ENCODE results near the gene ZNF229.
"Not testable (repeated sequence)": the region's sequence is repeated elsewhere in the genome, so short reads cannot be mapped to it uniquely, and the experiment has no call there.

Gene ZNF229

DNA sequence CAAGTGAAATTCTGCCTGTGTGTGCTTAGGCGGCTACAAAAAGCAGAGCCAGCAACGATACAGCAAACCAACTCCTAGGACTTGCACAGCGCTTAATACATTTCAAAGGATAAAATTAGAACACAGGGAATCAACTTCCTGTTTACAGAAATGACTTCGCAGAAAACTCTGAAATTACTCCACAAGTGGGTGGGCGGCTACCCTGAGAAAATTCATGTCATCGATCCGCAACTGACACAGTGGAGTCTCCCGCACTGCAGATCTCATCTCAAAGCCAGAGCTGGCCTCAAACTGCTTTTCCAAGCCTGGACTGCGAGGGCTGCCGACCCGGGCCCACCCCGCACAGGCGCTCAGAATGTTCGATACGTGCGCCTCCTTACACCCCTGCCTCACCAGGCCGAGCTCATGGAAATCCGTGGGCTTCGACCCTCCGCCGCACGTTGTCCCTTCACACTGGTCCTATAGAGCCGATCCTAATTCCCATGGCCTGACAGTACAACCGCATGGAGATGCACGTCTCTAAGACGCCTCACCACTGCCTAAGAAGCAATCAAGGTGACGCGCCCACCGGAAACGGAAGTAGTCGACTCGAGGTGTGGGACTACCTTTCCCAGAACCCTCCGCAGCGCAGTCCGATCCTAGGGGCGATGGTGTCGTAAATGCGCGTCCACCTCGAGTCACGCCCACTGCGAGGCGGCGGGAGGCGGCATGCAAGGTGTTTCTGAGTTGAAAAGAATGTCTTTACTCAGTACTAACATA is at the start of gene ZNF229:
TSS of gene ZNF229 (minus strand) at position 557 of the 759 bp plus-strand sequence. CDS start 5,625 bp downstream, outside the sequence.
- H3K36me3 ChIP-seq (ENCODE audit: insufficient read depth, insufficient read length, low read length): peaks cover 28% of the 10 kb centered on the region
- TF ChIP-seq ZNF274 (IDR thresholded peaks at IDR 0.05; ENCODE audit: low read depth, low read length) (no peak), YY1 (IDR thresholded peaks at IDR 0.05; ENCODE audit: insufficient read depth, insufficient read length) (no peak), SUZ12 (IDR thresholded peaks at IDR 0.05; ENCODE audit: extremely low read depth, insufficient read depth, insufficient read length) (no peak)
- H3K4me1 ChIP-seq (ENCODE audit: insufficient read depth, insufficient read length): no peaks in the 10 kb centered on the region
- peak within 1 kb of the TSS; percentile 82 for H3K9ac ChIP-seq (ENCODE audit: insufficient read length, low read depth)
- H3K27me3 ChIP-seq (ENCODE audit: insufficient read depth, insufficient read length): no peaks in the 10 kb centered on the region
- peak; percentile 84 for DNase-seq (ENCODE audit: low read depth, low spot score)
- no peaks in the 10 kb centered on the region; the same call in 1 of the 2 replicates for H3K9me3 ChIP-seq (ENCODE audit: insufficient read depth, low read length)
- peak within 1 kb of the TSS; percentile 84 for H3K4me3 ChIP-seq (ENCODE audit: insufficient read length, low read depth)

DNA sequence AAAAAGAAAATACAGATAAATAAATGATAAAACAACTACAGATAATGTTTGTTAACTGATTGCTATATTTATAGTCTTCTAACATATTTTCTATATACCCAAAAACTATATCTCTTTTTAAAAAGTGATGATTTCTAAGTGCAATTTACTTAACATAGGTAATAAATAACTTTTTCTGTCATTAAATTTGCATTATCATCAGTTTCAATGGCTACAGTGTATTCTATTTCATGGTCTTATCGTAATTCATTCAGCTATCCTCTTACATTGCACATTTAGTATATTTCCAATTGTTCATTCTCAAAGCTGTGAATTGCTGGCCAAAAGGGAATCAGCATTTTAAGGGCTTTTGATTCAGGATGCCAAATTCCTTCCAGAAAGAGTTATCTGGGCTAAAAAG is 48.4 kb upstream of the ZNF229 start:
- TF ChIP-seq ZNF274 (IDR thresholded peaks at IDR 0.05; ENCODE audit: low read depth, low read length): no peak
- no peak for TF ChIP-seq YY1 (IDR thresholded peaks at IDR 0.05; ENCODE audit: insufficient read depth, insufficient read length)
- no peak for TF ChIP-seq SUZ12 (IDR thresholded peaks at IDR 0.05; ENCODE audit: extremely low read depth, insufficient read depth, insufficient read length)
- peaks cover 70% of the 10 kb centered on the region for H3K36me3 ChIP-seq (ENCODE audit: insufficient read depth, insufficient read length, low read length)
- H3K9ac ChIP-seq (ENCODE audit: insufficient read length, low read depth): no peak overlapping the region
- H3K9me3 ChIP-seq (ENCODE audit: insufficient read depth, low read length): peaks cover 79% of the 10 kb centered on the region
- DNase-seq (ENCODE audit: low read depth, low spot score): no peak
- H3K4me1 ChIP-seq (ENCODE audit: insufficient read depth, insufficient read length): peaks cover 4% of the 10 kb centered on the region
- H3K27me3 ChIP-seq (ENCODE audit: insufficient read depth, insufficient read length): no peaks in the 10 kb centered on the region
- no peak overlapping the region for H3K4me3 ChIP-seq (ENCODE audit: insufficient read length, low read depth)

DNA sequence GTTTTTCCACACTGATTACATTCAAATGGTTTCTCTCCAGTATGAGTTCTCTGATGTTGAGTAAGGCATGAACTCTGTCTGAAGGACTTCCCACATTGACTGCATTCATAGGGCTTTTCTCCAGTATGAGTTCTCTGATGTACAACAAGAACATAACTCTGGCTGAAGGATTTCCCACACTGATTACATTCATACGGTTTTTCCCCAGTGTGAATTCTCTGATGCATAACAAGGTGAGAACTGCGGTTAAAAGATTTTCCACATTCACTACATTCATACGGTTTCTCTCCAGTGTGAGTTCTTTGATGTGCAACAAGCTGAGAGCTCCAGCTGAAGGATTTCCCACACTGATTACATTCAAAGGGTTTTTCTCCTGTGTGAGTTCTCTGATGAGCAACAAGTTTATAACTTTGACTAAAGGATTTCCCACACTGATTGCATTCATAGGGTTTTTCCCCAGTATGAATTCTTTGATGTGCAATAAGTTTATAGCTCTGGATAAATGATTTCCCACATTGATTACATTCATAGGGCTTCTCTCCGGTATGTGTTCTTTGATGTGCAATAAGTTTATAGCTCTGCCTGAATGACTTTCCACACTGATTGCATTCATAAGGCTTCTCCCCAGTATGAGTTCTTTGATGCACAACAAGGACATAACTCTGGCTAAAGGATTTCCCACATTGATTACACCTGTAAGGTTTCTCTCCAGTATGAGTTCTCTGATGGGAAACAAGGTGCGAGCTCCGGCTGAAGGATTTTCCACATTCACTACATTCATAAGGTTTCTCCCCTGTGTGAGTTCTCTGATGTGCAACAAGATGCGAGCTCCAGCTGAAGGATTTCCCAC is 28.5 kb upstream of the ZNF229 start:
- TF ChIP-seq YY1 (IDR thresholded peaks at IDR 0.05; ENCODE audit: insufficient read depth, insufficient read length) (no peak), ZNF274 (IDR thresholded peaks at IDR 0.05; ENCODE audit: low read depth, low read length) (peak; percentile 99)
- no peaks in the 10 kb centered on the region for H3K27me3 ChIP-seq (ENCODE audit: insufficient read depth, insufficient read length)
- no peak for DNase-seq (ENCODE audit: low read depth, low spot score)
- no peak overlapping the region for H3K4me3 ChIP-seq (ENCODE audit: insufficient read length, low read depth)
- no peaks in the 10 kb centered on the region for H3K4me1 ChIP-seq (ENCODE audit: insufficient read depth, insufficient read length)
- H3K36me3 ChIP-seq (ENCODE audit: insufficient read depth, insufficient read length, low read length): peaks cover 65% of the 10 kb centered on the region
- peaks cover 91% of the 10 kb centered on the region for H3K9me3 ChIP-seq (ENCODE audit: insufficient read depth, low read length)
- H3K9ac ChIP-seq (ENCODE audit: insufficient read length, low read depth): no peak overlapping the region

DNA sequence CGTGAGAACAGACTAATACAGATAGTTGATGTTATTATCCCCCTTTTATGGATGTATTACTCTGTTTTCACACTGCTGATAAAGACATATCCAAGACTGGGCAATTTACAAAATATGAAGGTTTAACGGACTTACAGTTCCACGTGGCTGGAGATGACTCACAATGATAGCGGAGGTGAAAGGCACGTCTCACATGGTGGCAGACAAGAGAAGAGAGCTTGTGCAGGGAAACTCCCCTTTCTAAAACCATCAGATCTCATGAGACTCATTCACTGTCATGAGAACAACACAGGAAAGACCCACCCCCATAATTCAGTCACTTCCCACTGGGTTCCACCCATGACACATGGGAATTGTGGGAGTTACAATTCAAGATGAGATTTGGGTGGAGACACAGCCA is 20.5 kb upstream of the ZNF229 start:
- not testable (repeated sequence) for H3K9ac ChIP-seq (ENCODE audit: insufficient read length, low read depth); H3K27me3 ChIP-seq (ENCODE audit: insufficient read depth, insufficient read length); DNase-seq (ENCODE audit: low read depth, low spot score); H3K4me1 ChIP-seq (ENCODE audit: insufficient read depth, insufficient read length); H3K36me3 ChIP-seq (ENCODE audit: insufficient read depth, insufficient read length, low read length); H3K4me3 ChIP-seq (ENCODE audit: insufficient read length, low read depth)
- peaks cover 55% of the 10 kb centered on the region for H3K9me3 ChIP-seq (ENCODE audit: insufficient read depth, low read length)

DNA sequence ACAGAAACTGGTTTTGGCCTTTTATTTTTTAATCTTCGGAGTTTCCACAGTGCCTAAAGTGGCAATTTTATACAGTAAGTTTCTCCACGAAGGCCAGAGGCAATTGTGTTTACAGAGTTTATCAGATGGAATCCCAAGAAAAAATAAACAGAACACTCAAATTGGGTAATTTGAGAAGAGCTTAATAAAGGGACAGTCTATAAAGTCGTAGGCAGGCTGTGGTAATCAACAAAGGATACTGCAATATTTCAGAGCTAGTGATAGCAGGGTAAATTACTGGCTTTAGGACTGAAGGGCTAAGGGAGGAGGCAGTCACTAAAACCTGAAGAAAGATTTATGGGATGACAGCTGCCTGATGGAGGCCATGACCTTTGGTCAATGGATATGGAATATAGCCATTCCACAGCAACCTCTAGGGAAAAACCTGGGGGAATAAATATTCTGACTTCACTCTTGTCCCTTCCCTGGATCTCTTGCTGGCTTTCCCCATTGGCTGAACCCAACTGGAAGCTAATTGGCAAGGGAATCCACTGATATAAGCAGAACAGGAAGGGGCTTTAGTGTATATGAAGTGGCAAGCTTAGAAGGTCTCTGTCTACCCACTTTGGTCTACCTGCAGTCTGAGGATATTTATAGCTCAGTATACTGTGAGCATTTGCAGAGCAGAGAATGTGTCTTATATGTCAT is 14.5 kb upstream of the ZNF229 start:
- not testable (repeated sequence) for H3K36me3 ChIP-seq (ENCODE audit: insufficient read depth, insufficient read length, low read length); H3K4me1 ChIP-seq (ENCODE audit: insufficient read depth, insufficient read length); H3K27me3 ChIP-seq (ENCODE audit: insufficient read depth, insufficient read length); DNase-seq (ENCODE audit: low read depth, low spot score); H3K4me3 ChIP-seq (ENCODE audit: insufficient read length, low read depth); H3K9ac ChIP-seq (ENCODE audit: insufficient read length, low read depth)
- H3K9me3 ChIP-seq (ENCODE audit: insufficient read depth, low read length): peaks cover 18% of the 10 kb centered on the region

DNA sequence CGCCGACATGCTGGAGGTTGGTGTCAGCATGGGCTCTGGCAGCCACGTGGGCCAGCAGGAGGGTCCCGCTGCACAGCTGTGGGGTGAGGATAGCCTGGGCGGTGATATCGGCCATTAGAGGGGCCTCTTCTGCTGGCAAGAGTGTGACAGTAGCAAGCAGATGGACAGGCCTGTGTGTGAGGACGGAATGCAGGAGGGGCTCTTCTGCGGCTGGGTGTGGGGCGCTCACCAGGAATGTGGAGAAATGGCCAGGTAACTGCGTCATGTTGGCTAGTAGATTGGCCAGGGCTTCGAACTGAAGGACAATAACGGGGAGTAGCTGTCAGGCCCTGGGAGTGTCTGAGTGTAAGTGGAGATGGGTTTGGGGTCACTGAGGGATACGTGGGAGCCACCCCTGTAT is 7.7 kb upstream of the ZNF229 start:
- H3K4me3 ChIP-seq (ENCODE audit: insufficient read length, low read depth); H3K4me1 ChIP-seq (ENCODE audit: insufficient read depth, insufficient read length); H3K9me3 ChIP-seq (ENCODE audit: insufficient read depth, low read length); H3K9ac ChIP-seq (ENCODE audit: insufficient read length, low read depth); H3K36me3 ChIP-seq (ENCODE audit: insufficient read depth, insufficient read length, low read length); H3K27me3 ChIP-seq (ENCODE audit: insufficient read depth, insufficient read length); DNase-seq (ENCODE audit: low read depth, low spot score): not testable (repeated sequence)

DNA sequence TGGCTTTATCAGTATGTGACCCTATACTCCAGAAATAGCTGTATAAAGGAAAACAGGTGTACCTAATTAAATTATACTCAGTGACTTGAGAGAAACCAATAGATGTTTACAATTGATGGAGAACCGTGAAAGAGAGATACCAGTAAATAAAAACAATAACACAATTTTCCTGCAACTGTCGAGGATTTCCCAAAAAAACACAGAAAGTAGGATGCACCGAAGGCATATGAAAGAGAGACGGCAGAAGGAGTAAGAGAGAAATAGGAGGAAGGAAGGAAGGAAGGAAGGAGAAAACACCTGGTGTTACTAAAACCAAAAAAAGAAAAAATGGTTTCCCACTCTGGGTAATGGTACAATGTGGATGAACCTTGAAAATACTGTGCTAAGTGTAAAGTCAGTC is 6.8 kb upstream of the ZNF229 start:
- no peak overlapping the region for H3K4me3 ChIP-seq (ENCODE audit: insufficient read length, low read depth)
- no peaks in the 10 kb centered on the region; the same call in 1 of the 2 replicates for H3K9me3 ChIP-seq (ENCODE audit: insufficient read depth, low read length)
- TF ChIP-seq SUZ12 (IDR thresholded peaks at IDR 0.05; ENCODE audit: extremely low read depth, insufficient read depth, insufficient read length): no peak
- no peak for TF ChIP-seq ZNF274 (IDR thresholded peaks at IDR 0.05; ENCODE audit: low read depth, low read length)
- TF ChIP-seq YY1 (IDR thresholded peaks at IDR 0.05; ENCODE audit: insufficient read depth, insufficient read length): no peak
- DNase-seq (ENCODE audit: low read depth, low spot score): no peak
- no peaks in the 10 kb centered on the region for H3K4me1 ChIP-seq (ENCODE audit: insufficient read depth, insufficient read length)
- no peak overlapping the region for H3K9ac ChIP-seq (ENCODE audit: insufficient read length, low read depth)
- no peaks in the 10 kb centered on the region for H3K27me3 ChIP-seq (ENCODE audit: insufficient read depth, insufficient read length)
- H3K36me3 ChIP-seq (ENCODE audit: insufficient read depth, insufficient read length, low read length): no peaks in the 10 kb centered on the region

All from NT2/D1 (cell line).